HepG2 (cell line): ENCODE data around the gene UBAC1. TPM values are rescaled to one million over a fixed set of nuclear protein-coding genes. Genes with fewer than 3 reads are reported as not detected.

Experiments used
- CAMTA2 ChIP-seq: sonication (generic); formaldehyde crosslinking; IDR thresholded peaks from 2 replicates; pipeline ENCODE4 v1.4.0; 2020; ENCODE audit warnings: mild to moderate bottlenecking, missing genetic modification reagents, borderline replicate concordance
- CENPT ChIP-seq: sonication (generic); formaldehyde crosslinking; IDR thresholded peaks from 2 replicates; pipeline ENCODE4 v1.8.0; 2022; ENCODE audit warnings: low read depth, mild to moderate bottlenecking, moderate library complexity, missing genetic modification reagents
- HMGXB4 ChIP-seq, 2 experiments: sonication (generic) in 1 of 2; formaldehyde crosslinking in 1 of 2; IDR thresholded peaks; 2 replicates each; pipeline versions ENCODE4 v1.4.0 to v1.6.1; 2018 to 2020; ENCODE audit warnings: missing genetic modification reagents in 2 of 2, borderline replicate concordance in 1 of 2, low read depth in 1 of 2, mild to moderate bottlenecking in 1 of 2, missing biosample characterization in 1 of 2
- KMT2B ChIP-seq: IDR thresholded peaks from 2 replicates; pipeline ENCODE4 v1.6.1; 2016; ENCODE audit warnings: missing genetic modification reagents, missing compliant biosample characterization
- MAZ ChIP-seq, 2 experiments: sonication (generic) in 1 of 2; formaldehyde crosslinking in 1 of 2; IDR thresholded peaks; 2 replicates each; pipeline versions ENCODE4 v1.5.0 to v1.6.1; 2012 to 2020; ENCODE audit warnings: low read depth in 2 of 2, mild to moderate bottlenecking in 2 of 2, borderline replicate concordance in 1 of 2, improper control_type of control experiment in 1 of 2, low read length in 1 of 2, missing genetic modification reagents in 1 of 2, moderate library complexity in 1 of 2
- MTF2 ChIP-seq: sonication (generic); formaldehyde crosslinking; IDR thresholded peaks from 2 replicates; pipeline ENCODE4 v1.5.0; 2020; ENCODE audit warnings: missing genetic modification reagents, borderline replicate concordance
- NRL ChIP-seq: sonication (generic); formaldehyde crosslinking; IDR thresholded peaks from 2 replicates; pipeline ENCODE4 v1.5.0; 2020; ENCODE audit warnings: missing genetic modification reagents, mild to moderate bottlenecking, moderate library complexity, borderline replicate concordance
- RARA ChIP-seq: IDR thresholded peaks from 2 replicates; pipeline ENCODE4 v1.6.1; 2016; ENCODE audit warnings: missing genetic modification reagents, missing compliant biosample characterization
- SATB2 ChIP-seq: sonication (generic); formaldehyde crosslinking; IDR thresholded peaks from 2 replicates; pipeline ENCODE4 v1.5.0; 2020; ENCODE audit warnings: missing genetic modification reagents
- SIN3B ChIP-seq: fragments of 150-350 bp; IDR thresholded peaks from 2 replicates; pipeline ENCODE4 v1.6.1; 2014; ENCODE audit warnings: low read length
- SMAD9 ChIP-seq: sonication (generic); formaldehyde crosslinking; IDR thresholded peaks from 2 replicates; pipeline ENCODE4 v1.5.1; 2020; ENCODE audit warnings: mild to moderate bottlenecking, missing genetic modification reagents
- STAT5B ChIP-seq: sonication (generic); formaldehyde crosslinking; IDR thresholded peaks from 2 replicates; pipeline ENCODE4 v1.4.0; 2020; ENCODE audit warnings: missing genetic modification reagents
- ZBTB2 ChIP-seq: sonication (generic); formaldehyde crosslinking; IDR thresholded peaks from 2 replicates; pipeline ENCODE4 v1.8.0; 2022; ENCODE audit warnings: low read depth, missing genetic modification reagents
- ZNF280B ChIP-seq: sonication (generic); formaldehyde crosslinking; IDR thresholded peaks from 2 replicates; pipeline ENCODE4 v1.5.0; 2020; ENCODE audit warnings: missing genetic modification reagents, mild to moderate bottlenecking, borderline replicate concordance
- ZNF432 ChIP-seq: sonication (generic); formaldehyde crosslinking; IDR thresholded peaks from 2 replicates; pipeline ENCODE4 v1.5.0; 2020; ENCODE audit warnings: missing genetic modification reagents, mild to moderate bottlenecking, borderline replicate concordance
- ZNF547 ChIP-seq: sonication (generic); formaldehyde crosslinking; IDR thresholded peaks from 2 replicates; pipeline ENCODE4 v1.5.1; 2020; ENCODE audit warnings: mild to moderate bottlenecking, missing genetic modification reagents
- ZNF552 ChIP-seq: sonication (generic); formaldehyde crosslinking; IDR thresholded peaks from 2 replicates; pipeline ENCODE4 v1.9.0; 2022; ENCODE audit warnings: missing genetic modification reagents, mild to moderate bottlenecking, borderline replicate concordance
- polyA plus RNA-seq, 8 experiments: library from polyadenylated mRNA; depleted of rRNA in 3 of 8; stranded (reverse) in 7 of 8; unstranded in 1 of 8; fragments of >200 nt; fragmentation: Illumina TruSeq in 4 of 8; extraction: Trizol in 4 of 8; gene quantifications; 2 replicates each; pipeline versions ENCODE4 v1.2.1 to v1.2.3, GENCODE V29; 2011 to 2016; ENCODE audit warnings: low read depth in 4 of 8, missing spikeins in 1 of 8, mixed read lengths in 1 of 8; ENCODE audit not compliant: insufficient read depth in 1 of 8
- total RNA-seq, 5 experiments: library from RNA; depleted of rRNA; stranded (reverse); fragments of >200 nt; fragmentation: Illumina TruSeq; extraction: Trizol; gene quantifications; 2 replicates each; pipeline ENCODE4 v1.2.3, GENCODE V29; 2016; ENCODE audit warnings: low read depth in 1 of 5

The UBAC1 gene
- total and polyA plus RNA-seq, 2 of the 13 experiments (the other 11 are each of a cell fraction or from before 2014, with no cell fraction given), result 32.2 to 34.1 TPM

- no peak for TF ChIP-seq SIN3B
- no peak; the same call in 1 of the 2 replicates for TF ChIP-seq RARA (CRISPR knock-in tag)
- peak; percentile 62; the same call in 1 of the 2 replicates for TF ChIP-seq NRL (CRISPR knock-in tag)
- TF ChIP-seq KMT2B (CRISPR knock-in tag), result peak; percentile 69; the same call in 1 of the 2 replicates
- TF ChIP-seq ZNF432 (CRISPR knock-in tag), result no peak
- TF ChIP-seq MTF2 (CRISPR knock-in tag), result no peak
- TF ChIP-seq SMAD9, result no peak
- TF ChIP-seq ZNF552 (CRISPR knock-in tag), result peak; percentile 6; the same call in 1 of the 2 replicates
- TF ChIP-seq ZNF547 (CRISPR knock-in tag), result 0 out of 2 replicates have a peak, but pooled peaks have one; percentile 5
- peak; percentile 22; the same call in 1 of the 2 replicates for TF ChIP-seq ZNF280B
- no peak for TF ChIP-seq STAT5B (CRISPR knock-in tag)
- TF ChIP-seq MAZ (IDR thresholded peaks at IDR 0.05; ENCODE audit: borderline replicate concordance, low read depth, low read length), result peak; percentile 57; the same call in 1 of the 2 replicates
- TF ChIP-seq MAZ (CRISPR knock-in tag; IDR thresholded peaks at IDR 0.05; ENCODE audit: low read depth), result peak; percentile 89
- no peak for TF ChIP-seq SATB2 (CRISPR knock-in tag)
- peak; percentile 31 to 71; a peak in 2 of 4 replicates for TF ChIP-seq HMGXB4 (CRISPR knock-in tag; IDR thresholded peaks at IDR 0.05; ENCODE audit: borderline replicate concordance in 1 of 2, low read depth in 1 of 2)
- TF ChIP-seq CENPT (CRISPR knock-in tag), result no peak
- TF ChIP-seq CAMTA2 (CRISPR knock-in tag), result no peak
- TF ChIP-seq ZBTB2 (CRISPR knock-in tag), result peak; percentile 45; the same call in 1 of the 2 replicates
These were observed 31.6 kb upstream of the UBAC1 start (continued) for GRCh38 chr9:135992486-135993408.
